ENCODE results near the gene MBTPS1. TPM values are rescaled to one million over a fixed set of nuclear protein-coding genes. Genes with fewer than 3 reads are reported as not detected.

The MBTPS1 gene
- total and polyA plus RNA-seq, 4 donors: 21.1 to 65.0 (median 30.8) TPM

DNA sequence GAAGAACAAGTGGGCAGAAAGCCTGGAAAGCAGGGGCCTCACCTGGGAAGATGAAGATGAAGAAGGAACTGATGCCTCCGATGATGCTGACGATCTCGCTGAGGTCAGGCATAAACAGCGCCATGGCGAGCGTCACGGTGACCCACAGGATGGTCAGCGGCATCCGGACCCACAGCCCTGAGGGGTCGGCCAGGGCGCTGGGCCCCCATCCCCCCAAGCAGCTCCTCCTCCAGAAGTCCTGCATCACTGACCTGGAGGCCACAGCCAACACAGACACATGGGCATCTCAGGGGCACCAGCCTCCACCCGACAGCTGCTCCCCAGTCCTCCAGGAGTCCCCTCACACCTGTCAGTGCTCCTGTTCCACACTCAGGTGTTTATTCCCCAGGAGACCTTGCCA lies 100.3 kb downstream of the MBTPS1 start:
- no peak overlapping the region for H3K27ac ChIP-seq (ENCODE audit: low read depth in 1 of 2, low read length in 2 of 2)
- no peaks in the 10 kb centered on the region for H3K27me3 ChIP-seq (ENCODE audit: control insufficient read depth in 4 of 4, insufficient read depth in 4 of 4, low read length in 3 of 4)
- H3K36me3 ChIP-seq (ENCODE audit: control insufficient read depth in 4 of 4, insufficient read depth in 3 of 4, low read depth in 1 of 4, low read length in 3 of 4): no peaks in the 10 kb centered on the region
- no peak for DNase-seq (ENCODE audit: low spot score)
- TF ChIP-seq, protein P1, sequence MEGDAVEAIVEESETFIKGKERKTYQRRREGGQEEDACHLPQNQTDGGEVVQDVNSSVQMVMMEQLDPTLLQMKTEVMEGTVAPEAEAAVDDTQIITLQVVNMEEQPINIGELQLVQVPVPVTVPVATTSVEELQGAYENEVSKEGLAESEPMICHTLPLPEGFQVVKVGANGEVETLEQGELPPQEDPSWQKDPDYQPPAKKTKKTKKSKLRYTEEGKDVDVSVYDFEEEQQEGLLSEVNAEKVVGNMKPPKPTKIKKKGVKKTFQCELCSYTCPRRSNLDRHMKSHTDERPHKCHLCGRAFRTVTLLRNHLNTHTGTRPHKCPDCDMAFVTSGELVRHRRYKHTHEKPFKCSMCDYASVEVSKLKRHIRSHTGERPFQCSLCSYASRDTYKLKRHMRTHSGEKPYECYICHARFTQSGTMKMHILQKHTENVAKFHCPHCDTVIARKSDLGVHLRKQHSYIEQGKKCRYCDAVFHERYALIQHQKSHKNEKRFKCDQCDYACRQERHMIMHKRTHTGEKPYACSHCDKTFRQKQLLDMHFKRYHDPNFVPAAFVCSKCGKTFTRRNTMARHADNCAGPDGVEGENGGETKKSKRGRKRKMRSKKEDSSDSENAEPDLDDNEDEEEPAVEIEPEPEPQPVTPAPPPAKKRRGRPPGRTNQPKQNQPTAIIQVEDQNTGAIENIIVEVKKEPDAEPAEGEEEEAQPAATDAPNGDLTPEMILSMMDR (IDR thresholded peaks at IDR 0.05; ENCODE audit: low read depth, low read length, missing input control): no peak
- no peak for TF ChIP-seq HNF4G (IDR thresholded peaks at IDR 0.05)
- TF ChIP-seq YY1 (IDR thresholded peaks at IDR 0.05): no peak
- TF ChIP-seq EGR1 (IDR thresholded peaks at IDR 0.05; ENCODE audit: low read depth in 2 of 2): no peak
- TF ChIP-seq JUND (IDR thresholded peaks at IDR 0.05): no peak
- TF ChIP-seq, protein P2, sequence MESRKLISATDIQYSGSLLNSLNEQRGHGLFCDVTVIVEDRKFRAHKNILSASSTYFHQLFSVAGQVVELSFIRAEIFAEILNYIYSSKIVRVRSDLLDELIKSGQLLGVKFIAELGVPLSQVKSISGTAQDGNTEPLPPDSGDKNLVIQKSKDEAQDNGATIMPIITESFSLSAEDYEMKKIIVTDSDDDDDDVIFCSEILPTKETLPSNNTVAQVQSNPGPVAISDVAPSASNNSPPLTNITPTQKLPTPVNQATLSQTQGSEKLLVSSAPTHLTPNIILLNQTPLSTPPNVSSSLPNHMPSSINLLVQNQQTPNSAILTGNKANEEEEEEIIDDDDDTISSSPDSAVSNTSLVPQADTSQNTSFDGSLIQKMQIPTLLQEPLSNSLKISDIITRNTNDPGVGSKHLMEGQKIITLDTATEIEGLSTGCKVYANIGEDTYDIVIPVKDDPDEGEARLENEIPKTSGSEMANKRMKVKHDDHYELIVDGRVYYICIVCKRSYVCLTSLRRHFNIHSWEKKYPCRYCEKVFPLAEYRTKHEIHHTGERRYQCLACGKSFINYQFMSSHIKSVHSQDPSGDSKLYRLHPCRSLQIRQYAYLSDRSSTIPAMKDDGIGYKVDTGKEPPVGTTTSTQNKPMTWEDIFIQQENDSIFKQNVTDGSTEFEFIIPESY (IDR thresholded peaks at IDR 0.05): no peak
- no peak for TF ChIP-seq HNF4A (conservative IDR thresholded peaks at IDR 0.05)
- no peak for TF ChIP-seq FOXA1 (IDR thresholded peaks at IDR 0.05)
- TF ChIP-seq, protein P3, sequence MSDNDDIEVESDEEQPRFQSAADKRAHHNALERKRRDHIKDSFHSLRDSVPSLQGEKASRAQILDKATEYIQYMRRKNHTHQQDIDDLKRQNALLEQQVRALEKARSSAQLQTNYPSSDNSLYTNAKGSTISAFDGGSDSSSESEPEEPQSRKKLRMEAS (IDR thresholded peaks at IDR 0.05): no peak
- no peak for TF ChIP-seq NR2F2 (IDR thresholded peaks at IDR 0.05)
- TF ChIP-seq GABPA (IDR thresholded peaks at IDR 0.05 in 1 of 2, conservative IDR thresholded peaks at IDR 0.05 in 1 of 2): no peak
- TF ChIP-seq, protein P4, sequence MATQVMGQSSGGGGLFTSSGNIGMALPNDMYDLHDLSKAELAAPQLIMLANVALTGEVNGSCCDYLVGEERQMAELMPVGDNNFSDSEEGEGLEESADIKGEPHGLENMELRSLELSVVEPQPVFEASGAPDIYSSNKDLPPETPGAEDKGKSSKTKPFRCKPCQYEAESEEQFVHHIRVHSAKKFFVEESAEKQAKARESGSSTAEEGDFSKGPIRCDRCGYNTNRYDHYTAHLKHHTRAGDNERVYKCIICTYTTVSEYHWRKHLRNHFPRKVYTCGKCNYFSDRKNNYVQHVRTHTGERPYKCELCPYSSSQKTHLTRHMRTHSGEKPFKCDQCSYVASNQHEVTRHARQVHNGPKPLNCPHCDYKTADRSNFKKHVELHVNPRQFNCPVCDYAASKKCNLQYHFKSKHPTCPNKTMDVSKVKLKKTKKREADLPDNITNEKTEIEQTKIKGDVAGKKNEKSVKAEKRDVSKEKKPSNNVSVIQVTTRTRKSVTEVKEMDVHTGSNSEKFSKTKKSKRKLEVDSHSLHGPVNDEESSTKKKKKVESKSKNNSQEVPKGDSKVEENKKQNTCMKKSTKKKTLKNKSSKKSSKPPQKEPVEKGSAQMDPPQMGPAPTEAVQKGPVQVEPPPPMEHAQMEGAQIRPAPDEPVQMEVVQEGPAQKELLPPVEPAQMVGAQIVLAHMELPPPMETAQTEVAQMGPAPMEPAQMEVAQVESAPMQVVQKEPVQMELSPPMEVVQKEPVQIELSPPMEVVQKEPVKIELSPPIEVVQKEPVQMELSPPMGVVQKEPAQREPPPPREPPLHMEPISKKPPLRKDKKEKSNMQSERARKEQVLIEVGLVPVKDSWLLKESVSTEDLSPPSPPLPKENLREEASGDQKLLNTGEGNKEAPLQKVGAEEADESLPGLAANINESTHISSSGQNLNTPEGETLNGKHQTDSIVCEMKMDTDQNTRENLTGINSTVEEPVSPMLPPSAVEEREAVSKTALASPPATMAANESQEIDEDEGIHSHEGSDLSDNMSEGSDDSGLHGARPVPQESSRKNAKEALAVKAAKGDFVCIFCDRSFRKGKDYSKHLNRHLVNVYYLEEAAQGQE (IDR thresholded peaks at IDR 0.05): no peak
- TF ChIP-seq RXRA (IDR thresholded peaks at IDR 0.05): no peak
- TF ChIP-seq RAD21 (IDR thresholded peaks at IDR 0.05): no peak
- no peak for TF ChIP-seq TAF1 (conservative IDR thresholded peaks at IDR 0.05)
- no peak for TF ChIP-seq FOXA2 (IDR thresholded peaks at IDR 0.05)
- TF ChIP-seq SP1 (IDR thresholded peaks at IDR 0.05): no peak
- TF ChIP-seq, protein P5, sequence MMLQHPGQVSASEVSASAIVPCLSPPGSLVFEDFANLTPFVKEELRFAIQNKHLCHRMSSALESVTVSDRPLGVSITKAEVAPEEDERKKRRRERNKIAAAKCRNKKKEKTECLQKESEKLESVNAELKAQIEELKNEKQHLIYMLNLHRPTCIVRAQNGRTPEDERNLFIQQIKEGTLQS (IDR thresholded peaks at IDR 0.05): no peak
- 92% methylated on average over 12 of the region's 12 CpGs for WGBS
- peaks cover 0 to 10% (median 2%) of the 10 kb centered on the region in 4 donors for H3K9me3 ChIP-seq (ENCODE audit: control insufficient read depth in 4 of 4, low read length in 3 of 4)
- no peak overlapping the region for H3K9ac ChIP-seq (ENCODE audit: low read depth in 1 of 2, low read length in 2 of 2)
- H3K4me1 ChIP-seq (ENCODE audit: control insufficient read depth in 4 of 4, insufficient read depth in 4 of 4, low read length in 3 of 4): no peaks in the 10 kb centered on the region
- no peak overlapping the region for H3K4me3 ChIP-seq (ENCODE audit: low read depth in 1 of 3, low read length in 3 of 3)

Data from liver (tissue), 9 donors.